Left cardiac atrium (tissue), 4 donors: ENCODE results near the gene PPP6R2. TPM values are rescaled to one million over a fixed set of nuclear protein-coding genes. Genes with fewer than 3 reads are reported as not detected.
"Not testable (repeated sequence)": the region's sequence is repeated elsewhere in the genome, so short reads cannot be mapped to it uniquely, and the experiment has no call there.

ENCODE experiments used
- ATAC-seq, 2 donors: fragments of 200-7000 bp; cut with Tn5 transposase; one replicate each; pipeline ENCODE4 v1.9.1; 2020; ENCODE audit warnings: mild to moderate bottlenecking in 2 of 2, moderate library complexity in 2 of 2
- DNase-seq: peaks from one replicate; pipeline ENCODE4 v3.0.0-alpha.2; 2020
- intact Hi-C, 2 donors: fragments of 100-400 bp; cut with DNase I; formaldehyde crosslinking; loops; one replicate each; pipeline versions ENCODE4 v1.14.1 to v1.15.1; 2022 to 2023
- total RNA-seq, 2 donors: library from RNA; stranded (reverse); fragmentation: NEBNext Ultra II Directional; extraction: Animal tissue kit (Norgen Biotek cat#: 25700); gene quantifications; one replicate each; pipeline ENCODE4 v1.2.1, GENCODE V29; 2021
- donor health status: DM: no; HTN: yes; CAD: no.
- donor health status: DM: no; HTN: yes; CAD: no; lungs with severe emphysema.
- donor health status: DM: yes; HTN: yes; CAD: no.
- donor health status: Dilated cardiomyopathy.

PPP6R2 gene
- total RNA-seq, 2 donors from 2014 or later, result 40.6 to 46.2 TPM

- ATAC-seq (no peak), DNase-seq (no peak)
- intact Hi-C loops, result no loop called here
These were observed 27.6 kb upstream of the PPP6R2 start for GRCh38 chr22:50315289-50316113.

DNA sequence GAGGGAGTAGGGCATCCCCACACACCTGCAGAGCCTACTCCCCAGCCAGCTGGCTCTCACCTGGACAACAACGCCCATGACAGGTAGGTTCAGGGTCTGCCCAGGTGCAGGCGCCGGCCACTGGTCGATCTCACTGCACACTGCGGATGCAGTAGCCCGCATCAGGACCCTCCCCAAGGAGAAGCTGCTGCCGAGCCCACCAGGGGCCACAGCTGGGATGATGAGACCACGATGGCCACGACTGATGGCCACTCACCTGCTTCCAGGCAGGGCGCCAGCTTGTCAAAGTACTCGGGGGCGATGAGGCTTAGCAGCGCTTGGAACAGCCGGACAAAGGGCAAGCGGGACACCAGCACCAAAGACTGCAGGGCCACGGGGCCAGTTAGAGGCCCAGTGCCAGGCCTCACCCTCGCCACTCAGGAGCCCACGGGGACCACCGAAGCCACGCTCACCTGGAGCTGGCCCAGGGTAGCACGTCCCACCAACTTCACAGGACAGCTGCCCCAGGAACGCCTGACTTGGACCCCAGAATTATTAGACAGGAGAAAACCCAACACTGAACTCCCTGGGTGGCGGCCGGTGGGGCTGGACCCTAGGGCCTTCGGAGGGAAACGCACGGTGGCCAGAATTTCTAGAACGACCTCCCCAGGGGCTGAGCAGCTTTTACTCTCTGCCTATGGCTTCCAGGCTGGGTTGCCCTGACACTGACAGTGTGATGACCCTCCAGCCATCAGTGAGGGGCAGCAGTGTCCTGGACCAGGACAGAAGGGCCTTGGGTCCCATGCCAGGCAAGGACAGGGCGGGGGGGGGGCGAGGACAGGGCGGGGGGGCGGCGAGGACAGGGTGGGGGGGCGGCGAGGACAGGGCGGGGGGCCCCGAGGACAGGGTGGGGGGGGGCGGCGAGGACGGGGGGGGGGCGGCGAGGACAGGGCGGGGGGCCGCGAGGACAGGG, 26.7 kb upstream of the PPP6R2 start:
- intact Hi-C loops, result no loop called here
- ATAC-seq, result no peak
- no peak for DNase-seq

DNA sequence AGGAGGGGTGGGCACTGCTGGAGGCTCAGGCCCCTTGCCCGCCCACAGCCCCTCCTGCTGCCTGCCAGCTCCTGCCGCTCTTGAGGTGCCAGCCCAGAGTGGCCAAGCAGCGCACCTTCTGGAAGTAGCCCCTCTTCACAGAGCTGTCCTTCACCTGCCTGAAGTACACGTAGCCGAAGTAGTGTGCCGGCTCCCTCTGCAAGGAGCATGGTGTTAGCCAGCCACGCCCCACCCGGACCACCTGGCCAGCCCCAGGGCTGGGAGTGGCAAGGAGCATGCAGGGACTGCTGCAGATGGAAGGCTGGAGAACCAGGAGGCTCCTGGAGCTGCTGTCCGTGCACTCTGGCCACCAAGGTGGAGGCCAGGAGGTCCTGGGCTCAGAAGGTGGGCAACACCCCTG, 25.9 kb upstream of the PPP6R2 start:
- DNase-seq (no peak), ATAC-seq (no peak)
- intact Hi-C loops, result no loop called here

- intact Hi-C loops, result no loop called here
- ATAC-seq, result no peak
- no peak for DNase-seq
These were observed 25.5 kb upstream of the PPP6R2 start for GRCh38 chr22:50317674-50318073.

GRCh38 chr22:50318356-50318697, 24.8 kb upstream of the PPP6R2 start:
- ATAC-seq (no peak), DNase-seq (no peak)
- intact Hi-C loops, result no loop called here

DNA sequence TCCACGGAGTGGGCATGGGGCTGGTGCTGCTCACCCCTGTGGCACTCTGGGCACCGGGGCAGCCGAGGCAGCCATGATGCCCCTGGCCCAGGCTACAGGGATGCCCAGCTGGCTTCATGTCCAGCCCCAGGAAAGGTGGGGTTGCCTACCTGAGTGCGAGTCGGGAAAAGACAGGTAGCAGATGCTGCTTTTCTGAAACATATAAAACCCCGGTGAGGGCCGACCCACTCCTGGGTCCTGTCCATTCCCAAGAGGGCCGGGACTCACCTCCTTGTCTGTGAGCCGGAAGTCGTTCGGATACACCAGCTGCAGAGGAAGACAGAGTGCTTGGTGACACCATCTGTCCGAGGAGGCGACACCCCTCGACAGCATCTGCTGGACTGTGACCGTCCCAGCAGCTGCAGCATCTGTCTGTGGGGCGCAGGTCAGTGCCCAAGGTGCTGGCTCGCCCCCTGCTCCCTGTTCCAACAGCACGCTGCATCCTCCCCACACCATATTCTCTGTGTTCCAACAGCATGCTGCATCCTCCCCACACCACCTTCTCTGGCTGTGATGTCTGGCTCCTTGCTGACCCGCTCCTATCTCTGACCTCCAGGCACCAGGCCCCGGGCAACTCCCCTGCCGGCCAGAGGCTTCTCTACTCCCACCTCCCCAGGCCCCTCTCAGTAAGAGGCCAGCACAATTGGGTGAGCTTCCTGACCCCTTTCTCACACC, 24.3 kb upstream of the PPP6R2 start:
- intact Hi-C loops, result no loop called here
- no peak for DNase-seq

GRCh38 chr22:50319503-50319951, 23.6 kb upstream of the PPP6R2 start:
- ATAC-seq (no peak), DNase-seq (no peak)
- intact Hi-C loops, result no loop called here

More for the DNA sequence above, 24.3 kb upstream of the PPP6R2 start:
- no peak for ATAC-seq

DNA sequence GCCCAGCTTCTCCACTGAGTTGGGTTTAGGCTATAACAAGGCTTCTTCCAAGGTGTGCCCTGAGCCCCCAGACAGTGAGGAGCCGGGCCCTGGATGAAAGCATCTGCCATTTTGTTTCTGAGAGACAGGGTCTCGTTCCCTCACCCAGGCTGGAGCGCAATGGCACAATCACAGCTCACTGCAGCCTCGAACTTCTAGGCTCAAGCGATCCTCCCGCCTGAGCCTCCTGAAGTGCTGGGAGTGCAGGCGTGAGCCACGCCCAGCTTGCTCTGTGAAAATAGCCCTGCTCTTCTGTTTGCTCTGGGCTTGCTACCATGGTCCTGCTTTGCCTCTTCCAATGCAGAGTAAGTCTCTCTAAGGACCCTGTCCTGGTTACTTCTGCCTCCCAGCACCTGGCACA, 23.0 kb upstream of the PPP6R2 start:
- ATAC-seq (no peak), DNase-seq (no peak)
- intact Hi-C loops, result no loop called here

- ATAC-seq (no peak), DNase-seq (no peak)
- intact Hi-C loops, result no loop called here
These were observed 22.3 kb upstream of the PPP6R2 start for GRCh38 chr22:50320671-50321325.

DNA sequence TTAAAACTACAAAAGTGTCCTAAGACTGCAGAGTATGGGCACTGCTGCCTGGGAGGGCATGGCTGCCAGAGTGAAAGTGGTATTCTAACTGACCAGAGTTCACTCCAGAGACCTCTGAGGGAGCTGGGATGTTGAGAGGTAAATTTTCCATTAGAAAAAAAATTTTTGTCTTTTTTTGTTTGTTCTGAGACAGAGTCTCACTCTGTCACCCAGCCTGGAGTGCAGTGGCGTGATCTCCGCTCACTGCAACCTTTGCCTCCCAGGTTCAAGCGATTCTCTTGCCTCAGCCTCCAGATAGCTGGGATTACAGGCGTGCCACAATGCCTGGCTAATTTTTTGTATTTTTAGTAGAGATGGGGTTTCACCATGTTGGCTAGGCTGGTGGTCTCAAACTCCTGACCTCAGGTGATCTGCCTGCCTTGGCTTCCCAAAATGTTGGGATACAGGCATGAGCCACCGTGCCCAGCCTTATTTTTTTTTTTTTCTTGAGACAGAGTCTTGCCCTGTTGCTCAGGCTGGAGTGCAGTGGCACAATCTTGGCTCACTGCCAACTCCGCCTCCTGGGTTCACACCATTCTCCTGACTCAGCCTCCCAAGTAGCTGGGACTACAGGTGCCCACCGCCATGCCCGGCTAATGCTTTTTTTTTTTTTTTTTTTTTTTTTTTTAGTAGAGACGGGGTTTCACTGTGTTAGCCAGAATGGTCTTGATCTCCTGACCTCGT, 20.6 kb upstream of the PPP6R2 start:
- DNase-seq, intact Hi-C loops, ATAC-seq: not testable (repeated sequence)

- ATAC-seq, result no peak
- no peak for DNase-seq
- intact Hi-C loops, result loop anchor here in 1 of 2 donors (2.0 kb wide), 1 partner anchor 47 kb away; no protein-coding TSS in a partner anchor
These were observed 19.2 kb upstream of the PPP6R2 start for GRCh38 chr22:50323900-50324299.

DNA sequence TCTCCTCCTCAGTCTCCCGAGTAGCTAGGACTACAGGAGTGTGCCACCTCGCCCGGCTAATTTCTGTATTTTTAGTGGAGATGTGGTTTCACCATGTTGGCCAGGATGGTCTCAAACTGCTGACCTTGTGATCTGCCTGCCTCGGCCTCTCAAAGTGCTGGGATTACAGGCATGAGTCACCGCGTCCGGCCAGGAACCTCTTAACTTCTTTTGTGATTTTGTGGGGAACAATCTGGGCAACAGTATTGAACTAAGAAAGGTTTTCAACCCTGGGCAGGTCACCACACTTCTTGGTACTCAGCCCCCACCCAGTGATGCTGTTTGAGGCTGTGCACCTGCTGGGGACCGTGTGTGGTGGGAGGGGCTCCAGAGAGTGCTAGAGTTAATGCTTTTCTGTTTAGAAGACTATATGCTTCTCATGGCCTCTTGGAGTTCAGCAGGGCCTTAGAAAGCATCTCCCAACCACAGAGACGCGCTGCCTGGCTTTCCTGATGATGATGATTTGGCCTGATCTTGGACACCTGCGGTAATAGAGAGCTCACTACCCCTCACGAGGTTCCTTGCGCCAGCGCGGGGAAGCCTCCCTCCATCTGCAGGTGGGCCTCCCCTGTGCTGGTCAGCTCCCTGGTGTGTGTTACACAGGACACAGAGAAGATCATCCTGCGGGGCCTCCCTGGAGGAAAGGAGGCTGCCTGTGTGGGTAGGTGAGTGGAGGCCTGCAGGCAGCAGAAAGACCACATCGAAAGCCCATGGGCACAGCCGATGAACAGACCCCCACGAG, 17.5 kb upstream of the PPP6R2 start:
- intact Hi-C loops, result loop anchor here (2.0 to 5.0 kb wide), 2 partner anchors 48 to 49 kb away; no protein-coding TSS in a partner anchor

GRCh38 chr22:50326225-50326955, 16.7 kb upstream of the PPP6R2 start:
- intact Hi-C loops, result loop anchor here in 1 of 2 donors (5.0 kb wide), 1 partner anchor 49 kb away; no protein-coding TSS in a partner anchor
- DNase-seq (no peak), ATAC-seq (no peak)

More for the DNA sequence above, 17.5 kb upstream of the PPP6R2 start:
- no peak for ATAC-seq
- DNase-seq, result no peak

GRCh38 chr22:50326956-50327710, 16.0 kb upstream of the PPP6R2 start, which contains the start of gene DENND6B:
DENND6B (minus strand) TSS chr22:50327012; CDS start chr22:50326988, 24 bp downstream.
- DNase-seq (peak; percentile 87), ATAC-seq (peak; percentile 95 to 97)
- intact Hi-C loops, result loop anchor here in 1 of 2 donors (5.0 kb wide), 1 partner anchor 50 kb away; no protein-coding TSS in a partner anchor

DNA sequence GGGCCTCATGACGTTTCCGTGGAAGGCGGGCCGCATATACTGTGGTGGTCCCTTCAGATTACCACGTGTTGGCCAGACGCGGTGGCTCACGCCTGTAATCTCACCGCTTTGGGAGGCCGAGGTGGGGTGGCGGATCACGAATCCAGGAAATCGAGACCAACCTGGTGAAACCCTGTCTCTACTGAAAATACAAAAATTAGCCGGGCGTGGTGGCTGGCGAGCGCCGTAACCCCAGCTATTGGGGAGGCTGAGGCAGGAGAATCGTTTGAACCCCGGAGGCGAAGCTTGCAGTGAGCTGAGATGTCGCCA, 15.5 kb upstream of the PPP6R2 start:
- intact Hi-C loops, result loop anchor here in 1 of 2 donors (5.0 kb wide), 1 partner anchor 50 kb away; no protein-coding TSS in a partner anchor
- DNase-seq, result no peak

DNA sequence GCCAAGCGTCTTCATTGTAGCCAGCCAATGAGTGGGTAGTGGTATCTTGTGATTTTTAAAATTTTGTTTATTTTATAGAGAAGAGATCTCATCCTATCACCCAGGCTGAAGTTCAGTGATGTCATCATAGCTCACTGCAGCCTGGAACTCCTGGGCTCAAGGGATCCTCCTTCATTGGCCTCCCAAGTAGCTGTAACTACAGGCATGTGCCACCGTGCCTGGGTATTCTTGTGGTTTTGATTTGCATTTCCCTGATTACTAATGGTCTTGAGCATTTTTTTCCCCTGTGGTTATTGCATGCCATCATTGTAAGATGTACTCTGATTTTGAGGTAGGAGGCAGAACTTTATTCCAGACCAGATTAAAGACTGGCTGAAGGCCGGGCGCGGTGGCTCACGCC, 13.9 kb upstream of the PPP6R2 start:
- intact Hi-C loops, result loop anchor here in 1 of 2 donors (5.0 kb wide), 1 partner anchor 52 kb away; no protein-coding TSS in a partner anchor
- ATAC-seq (no peak), DNase-seq (no peak)

More for the DNA sequence above, 15.5 kb upstream of the PPP6R2 start:
- ATAC-seq, result no peak
